Ectodermal cell (in vitro differentiated cells): ENCODE measurements around the gene CPS1.

Experiments used
- H3K27ac ChIP-seq: 2 replicates; pipeline ENCODE4 v1.7.0; 2013; ENCODE audit warnings: mild to moderate bottlenecking, low read depth, low read length; ENCODE audit not compliant: insufficient read depth, poor library complexity, severe bottlenecking
- H3K27me3 ChIP-seq: 2 replicates; pipeline ENCODE4 v1.7.0; 2013; ENCODE audit warnings: mild to moderate bottlenecking, low read length; ENCODE audit not compliant: insufficient read depth, control insufficient read depth, poor library complexity, severe bottlenecking
- H3K36me3 ChIP-seq: one replicate; pipeline ENCODE4 v1.7.0; 2013; ENCODE audit warnings: low read length; ENCODE audit not compliant: control insufficient read depth, insufficient read depth
- H3K4me1 ChIP-seq: one replicate; pipeline ENCODE4 v1.7.0; 2013; ENCODE audit warnings: low read length; ENCODE audit not compliant: control insufficient read depth, insufficient read depth
- H3K4me3 ChIP-seq: 2 replicates; pipeline ENCODE4 v1.7.0; 2013; ENCODE audit warnings: low read depth, low read length, control low read depth; ENCODE audit not compliant: insufficient read depth
- H3K9me3 ChIP-seq: 2 replicates; pipeline ENCODE4 v1.7.0; 2013; ENCODE audit warnings: mild to moderate bottlenecking, low read length, moderate library complexity; ENCODE audit not compliant: control insufficient read depth
- WGBS, 2 experiments: methylation state at CpG; one replicate each; pipeline ENCODE4 v1.1.7; 2013; ENCODE audit warnings: missing lambda C conversion rate in 2 of 2; 5-methylcytosine and 5-hydroxymethylcytosine counted together

CPS1 gene

GRCh38 chr2:210593166-210593565, 36.8 kb downstream of the CPS1 start:
- Histone ChIP-seq H3K4me3 (no peak overlapping the region), H3K4me1 (no peaks in the 10 kb centered on the region), H3K36me3 (no peaks in the 10 kb centered on the region), H3K9me3 (peaks cover 2% of the 10 kb centered on the region), H3K27ac (peak overlapping the region; percentile 66), H3K27me3 (no peaks in the 10 kb centered on the region)
- 78 to 80% methylated on average over 1 of the region's 4 CpGs for WGBS, 2 experiments

GRCh38 chr2:210598219-210598618, 41.8 kb downstream of the CPS1 start:
- H3K4me1 ChIP-seq, result no peaks in the 10 kb centered on the region
- no peak overlapping the region for H3K27ac ChIP-seq
- H3K36me3 ChIP-seq, result no peaks in the 10 kb centered on the region
- no peaks in the 10 kb centered on the region for H3K27me3 ChIP-seq
- WGBS, 2 experiments, result 93 to 95% methylated on average over 2 to 3 of the region's 3 CpGs
- no peak overlapping the region for H3K4me3 ChIP-seq
- peaks cover 4% of the 10 kb centered on the region for H3K9me3 ChIP-seq

- no peaks in the 10 kb centered on the region for H3K36me3 ChIP-seq
- H3K4me1 ChIP-seq, result no peaks in the 10 kb centered on the region
- no peak overlapping the region for H3K27ac ChIP-seq
- H3K4me3 ChIP-seq, result no peak overlapping the region
- 83 to 92% methylated on average over 1 of the region's 1 CpG for WGBS, 2 experiments
- H3K27me3 ChIP-seq, result no peaks in the 10 kb centered on the region
- peaks cover 4% of the 10 kb centered on the region for H3K9me3 ChIP-seq
These were observed 43.1 kb downstream of the CPS1 start for GRCh38 chr2:210599476-210599875.

- H3K9me3 ChIP-seq, result no peaks in the 10 kb centered on the region
- no peaks in the 10 kb centered on the region for H3K27me3 ChIP-seq
- H3K36me3 ChIP-seq, result no peaks in the 10 kb centered on the region
- H3K4me1 ChIP-seq, result no peaks in the 10 kb centered on the region
- no peak overlapping the region for H3K4me3 ChIP-seq
- no peak overlapping the region for H3K27ac ChIP-seq
- WGBS, 2 experiments, result 93 to 94% methylated on average over 1 of the region's 1 CpG
These were observed 48.3 kb downstream of the CPS1 start for GRCh38 chr2:210604666-210605065.

- Histone ChIP-seq H3K4me3 (no peak overlapping the region), H3K27me3 (no peaks in the 10 kb centered on the region), H3K36me3 (no peaks in the 10 kb centered on the region), H3K4me1 (no peaks in the 10 kb centered on the region), H3K9me3 (no peaks in the 10 kb centered on the region), H3K27ac (no peak overlapping the region)
- 92 to 96% methylated on average over 2 of the region's 2 CpGs for WGBS, 2 experiments
These were observed 49.6 kb downstream of the CPS1 start for GRCh38 chr2:210606001-210606400.

- Histone ChIP-seq H3K4me1 (no peaks in the 10 kb centered on the region), H3K36me3 (no peaks in the 10 kb centered on the region)
- WGBS, 2 experiments, result 100% methylated on average over 1 of the region's 2 CpGs
These were observed 55.1 kb downstream of the CPS1 start for GRCh38 chr2:210611466-210611865.

GRCh38 chr2:210616074-210616473, 59.7 kb downstream of the CPS1 start:
- H3K27me3 ChIP-seq, result no peaks in the 10 kb centered on the region
- no peak overlapping the region for H3K27ac ChIP-seq
- H3K4me1 ChIP-seq, result no peaks in the 10 kb centered on the region
- H3K36me3 ChIP-seq, result no peaks in the 10 kb centered on the region
- no peak overlapping the region for H3K4me3 ChIP-seq
- H3K9me3 ChIP-seq, result no peaks in the 10 kb centered on the region
- WGBS, 2 experiments, result 95 to 98% methylated on average over 2 of the region's 2 CpGs

More at GRCh38 chr2:210611466-210611865, 55.1 kb downstream of the CPS1 start:
- Histone ChIP-seq H3K27me3 (no peaks in the 10 kb centered on the region), H3K9me3 (no peaks in the 10 kb centered on the region), H3K4me3 (no peak overlapping the region), H3K27ac (no peak overlapping the region)

GRCh38 chr2:210617318-210617717, 60.9 kb downstream of the CPS1 start:
- Histone ChIP-seq H3K9me3 (no peaks in the 10 kb centered on the region), H3K4me1 (no peaks in the 10 kb centered on the region), H3K36me3 (no peaks in the 10 kb centered on the region), H3K27ac (no peak overlapping the region), H3K27me3 (no peaks in the 10 kb centered on the region), H3K4me3 (no peak overlapping the region)
- WGBS, 2 experiments, result no CpG with 5 or more reads among the region's 1 CpG

- H3K9me3 ChIP-seq, result no peaks in the 10 kb centered on the region
- H3K4me3 ChIP-seq, result no peak overlapping the region
- no peak overlapping the region for H3K27ac ChIP-seq
- 44 to 52% methylated on average over 3 of the region's 3 CpGs for WGBS, 2 experiments
- no peaks in the 10 kb centered on the region for H3K36me3 ChIP-seq
- no peaks in the 10 kb centered on the region for H3K4me1 ChIP-seq
- no peaks in the 10 kb centered on the region for H3K27me3 ChIP-seq
These were observed 61.4 kb downstream of the CPS1 start for GRCh38 chr2:210617732-210618330.

- Histone ChIP-seq H3K27ac (no peak overlapping the region), H3K27me3 (no peaks in the 10 kb centered on the region), H3K9me3 (no peaks in the 10 kb centered on the region), H3K4me3 (no peak overlapping the region), H3K36me3 (no peaks in the 10 kb centered on the region), H3K4me1 (no peaks in the 10 kb centered on the region)
- WGBS, 2 experiments, result 74 to 77% methylated on average over 3 of the region's 3 CpGs
These were observed 64.1 kb downstream of the CPS1 start for GRCh38 chr2:210620456-210620855.

- H3K27ac ChIP-seq, result no peak overlapping the region
- H3K4me1 ChIP-seq, result no peaks in the 10 kb centered on the region
- H3K9me3 ChIP-seq, result no peaks in the 10 kb centered on the region
- no peaks in the 10 kb centered on the region for H3K36me3 ChIP-seq
- 84 to 87% methylated on average over 4 of the region's 4 CpGs for WGBS, 2 experiments
- no peaks in the 10 kb centered on the region for H3K27me3 ChIP-seq
- H3K4me3 ChIP-seq, result no peak overlapping the region
These were observed 67.1 kb downstream of the CPS1 start for GRCh38 chr2:210623506-210623905.
